Jurkat, Clone E6-1 (cell line): Measurements from ENCODE around the gene ALDH18A1. TPM values are rescaled to one million over a fixed set of nuclear protein-coding genes. Genes with fewer than 3 reads are reported as not detected.
"Not testable (repeated sequence)": the region's sequence is repeated elsewhere in the genome, so short reads cannot be mapped to it uniquely, and the experiment has no call there.

ENCODE experiments used
- DNase-seq: peaks from one replicate; pipeline ENCODE4 v3.0.0-alpha.2; 2011; ENCODE audit warnings: low read depth, low spot score
- H3K4me3 ChIP-seq: 2 replicates; pipeline ENCODE4 v1.5.1; 2011; ENCODE audit warnings: mild to moderate bottlenecking, low read length, control low read depth, moderate library complexity
- polyA plus RNA-seq: library from polyadenylated mRNA; unstranded; fragments of >200 nt; gene quantifications from one replicate; pipeline ENCODE4 v1.2.1, GENCODE V29; 2012; ENCODE audit warnings: missing spikeins; ENCODE audit not compliant: insufficient read length, insufficient read depth

The ALDH18A1 gene
- 106 TPM for polyA plus RNA-seq

DNA sequence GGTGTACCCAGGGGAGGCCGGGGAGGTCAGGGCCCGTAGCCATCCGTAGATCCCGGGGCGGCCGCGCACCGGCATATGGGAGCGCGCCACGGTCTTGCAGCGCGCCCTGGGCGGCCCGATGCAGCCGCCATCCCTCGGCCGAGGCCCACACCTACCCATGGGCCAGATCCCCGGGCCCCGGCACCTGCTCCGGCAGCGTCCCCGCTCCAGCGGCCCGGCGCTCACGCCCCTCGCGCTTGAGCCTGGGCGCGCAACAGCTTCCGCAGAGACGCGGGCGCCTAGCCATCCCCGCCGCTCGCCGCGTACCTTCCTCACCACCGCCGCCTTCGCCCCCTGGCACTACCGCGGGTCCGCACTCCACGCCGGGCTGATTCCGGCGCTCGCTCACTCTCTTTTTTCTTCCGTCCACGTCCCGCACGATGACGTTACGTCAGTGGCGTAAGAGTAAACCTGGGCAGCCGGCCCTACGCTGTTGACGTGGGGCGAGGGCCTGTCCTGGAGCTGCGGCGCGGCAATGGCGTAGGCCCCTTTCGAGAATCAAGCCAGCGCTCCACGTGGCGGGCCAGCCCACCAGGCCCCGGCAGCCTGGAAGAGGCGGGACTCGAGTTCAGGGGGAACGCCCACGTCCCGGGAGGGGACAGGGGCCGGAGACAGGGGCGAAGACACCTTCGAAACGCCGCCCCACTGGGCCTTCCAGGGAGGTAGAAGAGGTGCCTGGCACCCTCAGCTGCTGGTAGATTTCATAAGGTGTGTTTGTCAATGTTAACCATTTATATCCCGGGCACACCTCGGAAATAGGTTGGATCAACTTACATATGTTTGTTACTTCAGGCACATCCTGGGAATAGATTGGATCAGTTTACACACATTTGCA is at the start of gene ALDH18A1:
TSS of gene ALDH18A1 (minus strand) at position 421 of the 874 bp plus-strand sequence. CDS start 3,334 bp downstream, outside the sequence.
- H3K4me3 ChIP-seq: peak within 1 kb of the TSS; percentile 82
- DNase-seq: peak; percentile 87

- no peak for DNase-seq
- H3K4me3 ChIP-seq: no peak overlapping the region
Measured at GRCh38 chr10:95698415-95698814, 41.9 kb upstream of the ALDH18A1 start.

DNA sequence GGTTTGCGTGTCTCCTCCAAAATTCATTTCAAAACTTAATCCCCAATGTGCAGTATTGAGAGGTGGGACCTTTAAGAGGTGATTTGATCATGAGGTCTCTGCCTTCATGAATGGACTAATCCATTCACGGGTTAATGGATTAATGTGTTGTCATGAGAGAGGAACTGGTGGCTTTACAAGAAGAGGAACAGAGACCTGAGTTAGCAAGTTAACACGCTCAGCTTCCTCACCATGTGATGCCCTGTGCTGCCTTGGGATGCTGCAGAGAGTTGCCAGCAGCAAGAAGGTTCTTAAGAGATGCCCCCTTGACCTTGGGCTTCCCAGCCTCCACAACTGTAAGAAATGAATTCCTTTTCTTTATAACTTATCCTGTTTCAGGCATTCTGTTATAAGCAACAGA is 40.9 kb upstream of the ALDH18A1 start:
- no peak overlapping the region for H3K4me3 ChIP-seq
- DNase-seq: no peak

DNA sequence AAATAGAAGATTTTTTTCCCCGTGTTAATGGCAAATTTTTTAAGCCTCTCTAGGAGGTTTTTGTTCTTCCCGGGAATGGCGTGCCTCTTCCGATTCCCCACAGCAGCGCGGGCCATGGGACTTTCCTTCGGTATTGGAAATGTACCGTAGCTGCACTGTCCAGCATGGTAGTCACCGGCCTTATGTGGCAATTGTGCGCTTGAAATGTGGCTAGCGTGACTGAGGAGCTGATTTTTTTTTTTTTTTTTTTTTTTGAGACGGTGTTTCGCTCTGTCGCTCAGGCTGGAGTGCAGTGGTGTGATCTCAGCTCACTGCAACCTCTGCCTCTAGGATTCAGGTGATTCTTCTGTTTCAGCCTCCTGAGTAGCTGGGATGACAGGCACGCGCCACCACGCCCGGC is 38.2 kb upstream of the ALDH18A1 start:
- DNase-seq: no peak
- H3K4me3 ChIP-seq: no peak overlapping the region

GRCh38 chr10:95693668-95694534 is 37.4 kb upstream of the ALDH18A1 start, which contains the start of gene TCTN3:
Gene TCTN3, minus strand, starts transcription at chr10:95693927. Its CDS starts 28 bp downstream, at chr10:95693899.
- peak; percentile 99 for DNase-seq
- H3K4me3 ChIP-seq: peak within 1 kb of the TSS; percentile 90

DNA sequence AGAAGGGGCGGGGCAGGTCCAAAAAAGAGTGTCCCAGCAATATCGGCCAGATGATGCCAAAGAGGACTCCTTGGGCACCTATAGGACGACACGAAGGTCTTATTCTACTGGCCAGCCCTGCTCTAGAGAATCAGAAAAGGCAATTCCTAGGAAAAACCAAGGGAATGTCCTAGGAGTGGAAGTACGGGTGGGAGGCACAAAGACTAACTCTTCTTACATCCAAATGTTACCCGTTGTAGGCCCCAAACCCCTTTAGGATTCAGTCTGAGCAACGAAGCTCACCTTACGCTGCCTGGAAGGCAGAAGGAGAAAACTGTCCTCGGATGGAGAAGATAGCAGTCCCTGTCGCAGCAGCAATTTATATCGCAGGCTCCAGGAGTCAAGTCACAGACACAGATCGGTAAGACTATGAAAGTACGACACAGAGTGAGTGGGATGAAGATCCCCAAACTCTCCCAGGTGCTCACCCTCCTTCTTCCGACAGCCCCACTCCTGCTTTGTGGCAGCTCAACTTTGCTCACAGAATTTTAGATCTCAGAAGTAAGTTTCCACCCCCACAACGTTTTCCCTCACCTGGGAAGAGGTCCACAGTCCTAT is 36.7 kb upstream of the ALDH18A1 start:
- no peak for DNase-seq
- H3K4me3 ChIP-seq: peak overlapping the region; percentile 90

GRCh38 chr10:95691281-95691680 is 34.8 kb upstream of the ALDH18A1 start:
- DNase-seq: no peak
- no peak overlapping the region for H3K4me3 ChIP-seq

GRCh38 chr10:95688648-95689047 is 32.1 kb upstream of the ALDH18A1 start:
- DNase-seq: no peak
- H3K4me3 ChIP-seq: no peak overlapping the region

DNA sequence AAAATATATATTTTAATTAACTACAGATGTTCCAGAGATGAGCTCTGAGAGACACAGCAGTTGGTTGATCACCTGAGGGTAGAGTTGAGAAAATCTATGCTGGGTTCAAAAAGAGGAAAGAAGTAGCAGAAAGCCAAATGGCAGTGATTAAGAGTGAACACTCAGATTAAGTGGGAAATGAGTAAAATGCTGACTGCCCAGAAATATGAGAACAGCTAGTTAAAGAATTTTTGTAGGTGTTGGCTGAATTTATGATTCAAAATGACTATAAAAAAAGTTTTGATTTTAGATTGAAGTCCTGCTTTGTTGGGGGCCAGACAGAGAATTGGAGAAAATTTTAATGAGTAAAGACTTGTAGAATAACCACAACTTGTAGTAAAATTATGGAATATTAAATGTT is 27.5 kb upstream of the ALDH18A1 start:
- DNase-seq: no peak
- no peak overlapping the region for H3K4me3 ChIP-seq

- DNase-seq: no peak
- no peak overlapping the region for H3K4me3 ChIP-seq
Measured at GRCh38 chr10:95675403-95676116, 19.0 kb upstream of the ALDH18A1 start.

- no peak overlapping the region for H3K4me3 ChIP-seq
- DNase-seq: no peak
Measured at GRCh38 chr10:95674643-95675042, 18.1 kb upstream of the ALDH18A1 start.

DNA sequence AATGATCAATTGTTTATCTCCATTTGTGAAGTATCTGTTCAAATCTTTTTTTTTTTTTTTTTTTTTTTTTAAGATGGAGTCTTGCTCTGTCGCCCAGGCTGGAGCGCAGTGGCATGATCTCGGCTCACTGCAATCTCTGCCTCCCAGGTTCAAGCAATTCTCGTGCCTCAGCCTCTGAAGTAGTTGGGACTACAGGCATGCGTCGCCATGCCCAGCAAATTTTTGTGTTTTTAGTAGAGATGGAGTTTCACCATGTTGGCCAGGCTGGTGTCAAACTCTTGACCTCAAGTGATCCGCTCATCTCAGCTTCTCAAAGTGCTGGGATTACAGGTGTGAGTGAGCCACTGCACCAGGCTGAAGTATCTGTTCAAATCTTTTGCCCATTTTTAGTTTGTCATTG is 16.1 kb upstream of the ALDH18A1 start:
- DNase-seq, H3K4me3 ChIP-seq: not testable (repeated sequence)

GRCh38 chr10:95664543-95664942 is 8.0 kb upstream of the ALDH18A1 start:
- DNase-seq: no peak
- H3K4me3 ChIP-seq: no peak overlapping the region

GRCh38 chr10:95663496-95663895 is 7.0 kb upstream of the ALDH18A1 start:
- H3K4me3 ChIP-seq: no peak overlapping the region

DNA sequence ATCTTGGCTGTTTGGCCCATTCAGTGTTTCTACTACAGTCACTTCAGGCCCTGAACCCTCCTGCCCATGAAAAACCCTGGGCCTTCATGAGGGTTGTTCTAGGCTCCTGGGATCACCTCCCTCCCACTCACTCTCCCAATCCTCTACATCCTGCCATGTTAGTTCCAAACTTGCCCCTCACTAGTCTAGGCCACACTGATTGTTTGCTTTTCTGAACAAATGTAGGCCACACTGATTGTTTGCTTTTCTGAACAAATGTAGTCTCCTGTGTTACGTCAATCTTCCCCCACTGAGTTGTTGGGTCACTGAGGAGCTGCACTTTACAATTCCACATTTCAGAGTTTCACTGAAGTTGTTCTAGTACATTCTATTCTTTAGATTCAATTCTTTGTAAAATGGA is 5.3 kb upstream of the ALDH18A1 start:
- H3K4me3 ChIP-seq: no peak overlapping the region
- DNase-seq: no peak

More at GRCh38 chr10:95663496-95663895, 7.0 kb upstream of the ALDH18A1 start:
- no peak for DNase-seq

- no peak for DNase-seq
- no peak overlapping the region for H3K4me3 ChIP-seq
Measured at GRCh38 chr10:95660283-95660682, 3.8 kb upstream of the ALDH18A1 start.

DNA sequence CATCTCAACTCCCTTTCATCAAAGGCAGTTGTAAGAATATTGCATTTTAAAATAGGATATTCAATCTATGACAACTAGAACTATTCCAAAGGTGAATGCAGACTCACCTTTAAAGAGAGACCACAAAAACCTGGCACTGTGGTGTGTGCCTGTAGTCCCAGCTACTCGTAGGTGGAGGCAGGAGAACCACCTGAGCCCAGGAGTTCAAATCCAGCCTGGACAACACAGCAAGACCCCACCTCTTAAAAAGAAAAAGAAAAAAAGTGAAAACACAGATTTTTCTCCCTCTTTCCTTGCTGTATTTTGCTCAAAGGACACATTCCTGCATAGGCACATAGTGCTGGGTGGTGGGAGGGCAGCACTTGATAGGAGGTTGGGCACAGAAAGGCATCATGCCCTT is 739 bp upstream of the ALDH18A1 start:
- H3K4me3 ChIP-seq: peak overlapping the region; percentile 82
- no peak for DNase-seq

DNA sequence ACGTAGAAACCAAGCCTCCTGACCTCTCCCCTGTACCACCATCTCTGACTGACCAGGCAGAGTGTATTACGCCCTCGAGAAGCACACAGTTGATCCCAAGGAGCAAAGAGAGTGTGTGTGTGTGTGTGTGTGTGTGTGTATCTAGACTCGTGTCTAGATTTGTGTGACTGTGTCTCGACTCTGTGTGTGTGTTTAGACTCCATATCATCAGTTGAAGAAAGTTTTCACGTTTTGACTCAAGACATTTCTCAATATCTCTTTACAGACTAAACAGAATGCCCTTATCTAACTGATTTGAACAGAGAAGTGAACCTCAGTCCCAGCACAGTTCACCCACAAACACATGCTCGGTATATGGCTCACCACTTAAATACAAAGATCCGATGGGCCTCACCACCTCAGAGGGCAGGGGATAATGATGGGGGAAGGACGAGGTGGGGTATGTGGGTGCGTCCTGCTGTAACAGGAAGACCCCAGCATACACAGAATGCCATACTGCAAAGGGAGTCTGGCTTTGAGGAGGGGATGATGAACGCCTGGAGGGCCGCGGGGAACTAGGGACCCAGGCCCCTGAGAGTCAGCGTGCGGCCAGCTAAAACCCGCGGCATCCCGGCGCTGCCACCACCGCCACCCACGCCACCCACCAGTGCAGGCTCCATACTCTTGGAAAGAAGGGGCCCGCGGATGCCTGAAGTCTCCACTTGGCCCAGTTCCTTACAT is 780 bp downstream of the ALDH18A1 start:
- peak; percentile 35 for DNase-seq

More for the DNA sequence above, 780 bp downstream of the ALDH18A1 start:
- peak overlapping the region; percentile 82 for H3K4me3 ChIP-seq
